GM19324 (cell line): ENCODE measurements around the gene MARCHF7.

Source experiments
- ATAC-seq: cut with Tn5 transposase; IDR thresholded peaks from one replicate; pipeline ENCODE4 v1.9.1; 2021; ENCODE audit warnings: mild to moderate bottlenecking, moderate library complexity; ENCODE audit not compliant: unreplicated experiment, low FRiP score

MARCHF7 gene

GRCh38 chr2:159758239-159758638 lies 45.9 kb downstream of the MARCHF7 start:
- no peak for ATAC-seq

- no peak for ATAC-seq
These were observed 46.4 kb downstream of the MARCHF7 start for GRCh38 chr2:159758686-159759085.

- no peak for ATAC-seq
These were observed 47.3 kb downstream of the MARCHF7 start for GRCh38 chr2:159759577-159759976.

- ATAC-seq = no peak
These were observed 48.0 kb downstream of the MARCHF7 start for GRCh38 chr2:159760326-159760725.

GRCh38 chr2:159762075-159762474 lies 49.8 kb downstream of the MARCHF7 start:
- no peak for ATAC-seq
